ENCODE data around the gene HINT3. TPM values are rescaled to one million over a fixed set of nuclear protein-coding genes. Genes with fewer than 3 reads are reported as not detected.

The HINT3 gene
- total RNA-seq, 1 experiment from 2014 or later: 11.7 TPM

DNA sequence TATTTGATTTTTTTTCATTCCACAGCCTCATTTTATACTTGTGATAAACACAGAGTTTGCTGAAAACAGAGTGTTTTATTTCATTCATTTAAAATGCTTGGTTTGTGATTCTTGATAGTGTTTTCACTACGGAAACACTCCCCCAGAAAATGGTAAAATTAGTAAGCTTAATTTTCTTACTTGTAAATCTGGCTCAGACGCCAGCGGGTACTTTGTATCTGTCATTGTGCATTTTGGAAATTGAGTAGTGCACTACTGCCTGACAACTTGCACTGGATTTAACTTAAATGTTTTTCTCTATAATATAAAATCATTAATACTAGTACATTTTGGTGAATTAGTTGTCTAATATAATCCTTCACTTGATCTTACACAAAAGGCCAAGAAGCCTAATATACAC, 37.0 kb upstream of the HINT3 start:
- Histone ChIP-seq H2BK5ac (ENCODE audit: insufficient read length, low read length) (no peak overlapping the region), H3K9ac (ENCODE audit: extremely low read depth, insufficient read length, low read length) (no peak overlapping the region), H3K4me2 (ENCODE audit: insufficient read depth, insufficient read length, low read length) (no peak overlapping the region), H4K5ac (ENCODE audit: insufficient read length, low read depth, low read length) (no peak overlapping the region), H2BK12ac (ENCODE audit: insufficient read length, low read depth, low read length) (no peak overlapping the region), H2BK120ac (ENCODE audit: low read depth, low read length, poor library complexity, severe bottlenecking) (no peak overlapping the region), H4K91ac (ENCODE audit: insufficient read length, low read depth, low read length) (no peak overlapping the region), H2BK20ac (ENCODE audit: low read depth, low read length, poor library complexity, severe bottlenecking) (no peak overlapping the region), H3K23me2 (ENCODE audit: insufficient read length, low read depth, low read length, poor library complexity, severe bottlenecking) (no peaks in the 10 kb centered on the region), H3K27me3 (ENCODE audit: insufficient read depth, low read length) (no peaks in the 10 kb centered on the region), H2AK5ac (ENCODE audit: insufficient read length, low read length) (no peak overlapping the region), H2BK15ac (ENCODE audit: low read depth, low read length) (no peak overlapping the region), H3K23ac (ENCODE audit: insufficient read length, low read depth, low read length) (no peak overlapping the region), H3K14ac (ENCODE audit: insufficient read depth, low read length) (no peak overlapping the region), H3K56ac (ENCODE audit: insufficient read length, low read depth, low read length) (no peak overlapping the region), H3K18ac (ENCODE audit: insufficient read length, low read depth, low read length) (no peak overlapping the region), H4K20me1 (ENCODE audit: control insufficient read depth, insufficient read depth, insufficient read length) (no peaks in the 10 kb centered on the region), H3K79me1 (ENCODE audit: insufficient read depth, low read depth, low read length, poor library complexity, severe bottlenecking) (no peaks in the 10 kb centered on the region), H3K4ac (ENCODE audit: low read depth, low read length) (no peak overlapping the region), H3K27ac (ENCODE audit: insufficient read length, low read depth, low read length) (no peak overlapping the region), H3K4me1 (ENCODE audit: insufficient read depth, low read length) (peaks cover 2% of the 10 kb centered on the region; the same call in 1 of the 2 replicates), H3K9me3 (ENCODE audit: control insufficient read depth, low read depth, low read length) (no peaks in the 10 kb centered on the region), H3K79me2 (ENCODE audit: insufficient read depth, low read length) (no peaks in the 10 kb centered on the region), H3T11ph (ENCODE audit: low read length) (no peak overlapping the region), H2AFZ (ENCODE audit: low read length) (no peak overlapping the region), H4K8ac (replicated peaks; ENCODE audit: insufficient read length, low read depth, low read length) (no peak overlapping the region)
- Mint-ChIP-seq H3K4me3 (no peak overlapping the region), H3K4me1 (peaks cover 23% of the 10 kb centered on the region in 2 experiments), H3K27ac (no peak overlapping the region), H3K27me3 (ENCODE audit: low read depth) (no peaks in the 10 kb centered on the region), H3K9me3 (no peaks in the 10 kb centered on the region), H3K36me3 (ENCODE audit: insufficient read depth in 1 of 3, low read depth in 3 of 3) (peaks cover 0 to 9% (median 2%) of the 10 kb centered on the region in 3 experiments; a peak in 4 of 7 replicates)
- DNase-seq: no peak
- WGBS (ENCODE audit: extremely low coverage, insufficient read length, low lambda C conversion rate): no CpG with 5 or more reads among the region's 3 CpGs
- TF ChIP-seq, protein P1, sequence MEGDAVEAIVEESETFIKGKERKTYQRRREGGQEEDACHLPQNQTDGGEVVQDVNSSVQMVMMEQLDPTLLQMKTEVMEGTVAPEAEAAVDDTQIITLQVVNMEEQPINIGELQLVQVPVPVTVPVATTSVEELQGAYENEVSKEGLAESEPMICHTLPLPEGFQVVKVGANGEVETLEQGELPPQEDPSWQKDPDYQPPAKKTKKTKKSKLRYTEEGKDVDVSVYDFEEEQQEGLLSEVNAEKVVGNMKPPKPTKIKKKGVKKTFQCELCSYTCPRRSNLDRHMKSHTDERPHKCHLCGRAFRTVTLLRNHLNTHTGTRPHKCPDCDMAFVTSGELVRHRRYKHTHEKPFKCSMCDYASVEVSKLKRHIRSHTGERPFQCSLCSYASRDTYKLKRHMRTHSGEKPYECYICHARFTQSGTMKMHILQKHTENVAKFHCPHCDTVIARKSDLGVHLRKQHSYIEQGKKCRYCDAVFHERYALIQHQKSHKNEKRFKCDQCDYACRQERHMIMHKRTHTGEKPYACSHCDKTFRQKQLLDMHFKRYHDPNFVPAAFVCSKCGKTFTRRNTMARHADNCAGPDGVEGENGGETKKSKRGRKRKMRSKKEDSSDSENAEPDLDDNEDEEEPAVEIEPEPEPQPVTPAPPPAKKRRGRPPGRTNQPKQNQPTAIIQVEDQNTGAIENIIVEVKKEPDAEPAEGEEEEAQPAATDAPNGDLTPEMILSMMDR (conservative IDR thresholded peaks at IDR 0.05): no peak

Data from H9 (cell line).